HG03439 (cell line): Measurements from ENCODE around the gene STRIP2.
"Not testable (repeated sequence)": the region's sequence is repeated elsewhere in the genome, so short reads cannot be mapped to it uniquely, and the experiment has no call there.

Source experiments
- ATAC-seq: cut with Tn5 transposase; IDR thresholded peaks from one replicate; pipeline ENCODE4 v1.9.1; 2021; ENCODE audit warnings: mild to moderate bottlenecking, moderate library complexity; ENCODE audit not compliant: unreplicated experiment

Gene STRIP2

GRCh38 chr7:129417073-129417472 is 17.2 kb upstream of the STRIP2 start:
- ATAC-seq, result no peak

GRCh38 chr7:129421717-129422250 is 12.4 kb upstream of the STRIP2 start:
- ATAC-seq, result no peak

GRCh38 chr7:129422727-129423126 is 11.5 kb upstream of the STRIP2 start:
- ATAC-seq, result no peak

- ATAC-seq, result no peak
Observed at GRCh38 chr7:129423700-129424410, 10.4 kb upstream of the STRIP2 start.

GRCh38 chr7:129426482-129426881 is 7.8 kb upstream of the STRIP2 start:
- ATAC-seq, result no peak

GRCh38 chr7:129427526-129428045 is 6.6 kb upstream of the STRIP2 start:
- no peak for ATAC-seq

- no peak for ATAC-seq
Observed at GRCh38 chr7:129431911-129432643, 2.2 kb upstream of the STRIP2 start.

- ATAC-seq, result no peak
Observed at GRCh38 chr7:129434675-129435318, 565 bp downstream of the STRIP2 start.

- ATAC-seq, result no peak
Observed at GRCh38 chr7:129435414-129435829, 1.2 kb downstream of the STRIP2 start.

GRCh38 chr7:129436335-129436923 is 2.2 kb downstream of the STRIP2 start:
- ATAC-seq, result no peak

GRCh38 chr7:129437190-129437589 is 3.0 kb downstream of the STRIP2 start:
- no peak for ATAC-seq

- no peak for ATAC-seq
Observed at GRCh38 chr7:129438281-129438838, 4.1 kb downstream of the STRIP2 start.

GRCh38 chr7:129438839-129439651 is 4.8 kb downstream of the STRIP2 start:
- ATAC-seq, result no peak

GRCh38 chr7:129439963-129440625 is 5.9 kb downstream of the STRIP2 start:
- no peak for ATAC-seq

- ATAC-seq, result no peak
Observed at GRCh38 chr7:129443612-129444011, 9.4 kb downstream of the STRIP2 start.

GRCh38 chr7:129444776-129445175 is 10.5 kb downstream of the STRIP2 start:
- not testable (repeated sequence) for ATAC-seq

GRCh38 chr7:129446925-129447324 is 12.7 kb downstream of the STRIP2 start:
- ATAC-seq, result not testable (repeated sequence)

- not testable (repeated sequence) for ATAC-seq
Observed at GRCh38 chr7:129447445-129447844, 13.2 kb downstream of the STRIP2 start.

GRCh38 chr7:129448608-129449007 is 14.4 kb downstream of the STRIP2 start:
- ATAC-seq, result not testable (repeated sequence)
